ENCODE results near the gene GAS7. TPM values are rescaled to one million over a fixed set of nuclear protein-coding genes. Genes with fewer than 3 reads are reported as not detected.
"Not testable (repeated sequence)": the region's sequence is repeated elsewhere in the genome, so short reads cannot be mapped to it uniquely, and the experiment has no call there.

Gene GAS7
- total and polyA plus RNA-seq, 2 experiments from 2014 or later = 25.8 to 27.3 TPM

GRCh38 chr17:10059684-10060211 lies 138.7 kb downstream of the GAS7 start:
- Histone ChIP-seq H3K9me3 (ENCODE audit: low read depth) (no peaks in the 10 kb centered on the region), H3K4me3 (no peak overlapping the region), H2AFZ (no peak overlapping the region), H3K4me2 (no peak overlapping the region), H3K9me2 (replicated peaks; ENCODE audit: insufficient read depth) (no peaks in the 10 kb centered on the region), H3K27me3 (no peaks in the 10 kb centered on the region), H3K36me3 (replicated peaks; ENCODE audit: insufficient read depth, low read depth) (no peaks in the 10 kb centered on the region), H3K27ac (peak overlapping the region; percentile 86), H3K79me2 (peaks cover 18% of the 10 kb centered on the region), H3K4me1 (ENCODE audit: insufficient read depth) (peaks cover 17% of the 10 kb centered on the region), H4K20me1 (ENCODE audit: insufficient read depth, poor library complexity, severe bottlenecking) (no peaks in the 10 kb centered on the region)
- no peak for TF ChIP-seq CTCF (IDR thresholded peaks at IDR 0.05; ENCODE audit: poor library complexity)
- TF ChIP-seq EZH2 (IDR thresholded peaks at IDR 0.05; ENCODE audit: borderline replicate concordance) = no peak
- no peak for TF ChIP-seq EZH2phosphoT487 (IDR thresholded peaks at IDR 0.05; ENCODE audit: low read depth, severe bottlenecking, unreplicated experiment)
- peak; percentile 39 for DNase-seq (ENCODE audit: low spot score)
- WGBS (ENCODE audit: low lambda C conversion rate, missing lambda C conversion rate) = 87% methylated on average over 11 of the region's 11 CpGs

GRCh38 chr17:10058921-10059683 lies 139.3 kb downstream of the GAS7 start:
- no peak for TF ChIP-seq EZH2phosphoT487 (IDR thresholded peaks at IDR 0.05; ENCODE audit: low read depth, severe bottlenecking, unreplicated experiment)
- no peak for TF ChIP-seq CTCF (IDR thresholded peaks at IDR 0.05; ENCODE audit: poor library complexity)
- no peak for TF ChIP-seq EZH2 (IDR thresholded peaks at IDR 0.05; ENCODE audit: borderline replicate concordance)
- Histone ChIP-seq H3K9me2 (replicated peaks; ENCODE audit: insufficient read depth) (no peaks in the 10 kb centered on the region), H3K27ac (no peak overlapping the region), H3K36me3 (replicated peaks; ENCODE audit: insufficient read depth, low read depth) (no peaks in the 10 kb centered on the region), H3K9me3 (ENCODE audit: low read depth) (no peaks in the 10 kb centered on the region), H3K4me1 (ENCODE audit: insufficient read depth) (peaks cover 14% of the 10 kb centered on the region), H3K27me3 (no peaks in the 10 kb centered on the region), H3K4me3 (no peak overlapping the region), H2AFZ (no peak overlapping the region), H4K20me1 (ENCODE audit: insufficient read depth, poor library complexity, severe bottlenecking) (no peaks in the 10 kb centered on the region), H3K79me2 (peaks cover 12% of the 10 kb centered on the region), H3K4me2 (no peak overlapping the region)
- no peak for DNase-seq (ENCODE audit: low spot score)
- WGBS (ENCODE audit: low lambda C conversion rate, missing lambda C conversion rate) = 96% methylated on average over 16 of the region's 16 CpGs

DNA sequence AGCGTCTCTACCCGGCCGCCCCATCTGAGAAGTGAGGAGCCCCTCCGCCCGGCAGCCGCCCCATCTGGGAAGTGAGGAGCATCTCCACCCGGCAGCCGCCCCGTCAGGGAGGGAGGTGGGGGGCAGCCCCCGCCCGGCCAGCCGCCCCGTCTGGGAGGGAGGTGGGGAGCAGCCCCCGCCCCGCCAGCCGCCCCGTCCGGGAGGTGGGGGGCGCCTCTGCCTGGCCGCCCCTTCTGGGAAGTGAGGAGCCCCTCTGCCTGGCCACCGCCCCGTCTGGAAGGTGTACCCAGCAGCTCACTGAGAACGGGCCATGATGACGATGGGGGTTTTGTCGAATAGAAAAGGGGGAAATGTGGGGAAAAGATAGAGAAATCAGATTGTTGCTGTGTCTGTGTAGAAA lies 140.9 kb downstream of the GAS7 start:
- H3K79me2 ChIP-seq; H3K4me3 ChIP-seq; H3K4me1 ChIP-seq (ENCODE audit: insufficient read depth); H3K27ac ChIP-seq; H3K27me3 ChIP-seq; H3K36me3 ChIP-seq (replicated peaks; ENCODE audit: insufficient read depth, low read depth); H3K4me2 ChIP-seq; H3K9me3 ChIP-seq (ENCODE audit: low read depth); H3K9me2 ChIP-seq (replicated peaks; ENCODE audit: insufficient read depth); DNase-seq (ENCODE audit: low spot score); H2AFZ ChIP-seq; H4K20me1 ChIP-seq (ENCODE audit: insufficient read depth, poor library complexity, severe bottlenecking): not testable (repeated sequence)
- WGBS (ENCODE audit: low lambda C conversion rate, missing lambda C conversion rate) = 95% methylated on average over 7 of the region's 25 CpGs

DNA sequence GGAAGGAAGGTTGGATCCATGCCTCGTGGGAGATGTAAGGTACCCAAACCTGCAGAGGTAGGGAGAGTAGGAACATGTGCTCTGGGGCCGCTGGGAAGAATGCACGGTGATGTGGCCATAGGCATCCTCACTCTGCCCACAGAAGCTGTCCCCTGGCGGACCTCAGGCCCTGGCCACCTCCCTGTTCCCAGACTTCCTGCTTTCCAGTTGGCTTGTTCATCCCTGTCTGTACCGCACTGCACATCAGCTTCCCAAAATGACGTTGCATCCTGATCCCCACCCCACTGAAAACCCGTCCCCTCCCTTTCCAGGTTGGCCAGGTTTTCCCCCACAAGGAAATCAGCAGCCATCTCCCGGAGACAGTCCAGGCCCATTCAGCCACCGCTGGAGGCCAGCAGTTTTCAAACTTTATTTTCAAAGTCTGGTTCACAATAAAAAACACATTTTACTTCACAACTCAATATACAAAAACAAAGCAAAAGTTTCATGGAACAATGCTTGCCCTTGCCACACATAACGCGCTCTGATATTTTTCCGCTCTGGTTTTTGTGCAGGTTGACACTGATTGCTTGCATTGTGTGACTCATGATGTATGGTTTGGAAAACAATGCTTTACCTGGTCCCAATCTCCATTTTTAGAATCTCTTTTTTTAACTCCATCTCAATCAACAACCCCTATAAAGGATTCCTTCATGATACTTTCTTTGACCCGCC lies 143.0 kb downstream of the GAS7 start:
- Histone ChIP-seq H3K79me2 (peaks cover 10% of the 10 kb centered on the region), H2AFZ (no peak overlapping the region), H3K27me3 (no peaks in the 10 kb centered on the region), H3K4me3 (no peak overlapping the region), H3K9me3 (ENCODE audit: low read depth) (no peaks in the 10 kb centered on the region), H3K36me3 (replicated peaks; ENCODE audit: insufficient read depth, low read depth) (no peaks in the 10 kb centered on the region), H3K9me2 (replicated peaks; ENCODE audit: insufficient read depth) (no peaks in the 10 kb centered on the region), H3K4me1 (ENCODE audit: insufficient read depth) (no peaks in the 10 kb centered on the region), H4K20me1 (ENCODE audit: insufficient read depth, poor library complexity, severe bottlenecking) (no peaks in the 10 kb centered on the region), H3K4me2 (no peak overlapping the region), H3K27ac (no peak overlapping the region)
- WGBS (ENCODE audit: low lambda C conversion rate, missing lambda C conversion rate) = 94% methylated on average over 11 of the region's 13 CpGs
- DNase-seq (ENCODE audit: low spot score) = no peak
- no peak for TF ChIP-seq EZH2 (IDR thresholded peaks at IDR 0.05; ENCODE audit: borderline replicate concordance)
- TF ChIP-seq CTCF (IDR thresholded peaks at IDR 0.05; ENCODE audit: poor library complexity) = no peak
- no peak for TF ChIP-seq EZH2phosphoT487 (IDR thresholded peaks at IDR 0.05; ENCODE audit: low read depth, severe bottlenecking, unreplicated experiment)
